GM18507 (cell line): ENCODE data around the gene ADARB1.

Source experiments
- DNase-seq: peaks from one replicate; pipeline ENCODE4 v3.0.0; 2011; ENCODE audit warnings: low read depth; ENCODE audit not compliant: insufficient read length; ENCODE audit errors: extremely low spot score
- FAIRE-seq: peaks from 2 replicates; lab custom pipeline; 2011; peaks lifted over from hg19 to GRCh38; lab: Jason Lieb, UNC

Gene ADARB1

GRCh38 chr21:45177039-45177438 is 102.7 kb downstream of the ADARB1 start:
- DNase-seq (no peak), FAIRE-seq (no peak)

- DNase-seq: no peak
- FAIRE-seq: no peak
Measured at GRCh38 chr21:45178070-45178608, 103.8 kb downstream of the ADARB1 start.

- FAIRE-seq (no peak), DNase-seq (no peak)
Measured at GRCh38 chr21:45178971-45179370, 104.6 kb downstream of the ADARB1 start.

- DNase-seq (no peak), FAIRE-seq (no peak)
Measured at GRCh38 chr21:45179568-45180245, 105.3 kb downstream of the ADARB1 start.

- FAIRE-seq: no peak
- no peak for DNase-seq
Measured at GRCh38 chr21:45180246-45180599, 105.8 kb downstream of the ADARB1 start.

GRCh38 chr21:45182958-45183357 is 108.6 kb downstream of the ADARB1 start:
- FAIRE-seq: no peak
- no peak for DNase-seq

GRCh38 chr21:45183852-45184251 is 109.5 kb downstream of the ADARB1 start:
- DNase-seq: no peak
- no peak for FAIRE-seq

- DNase-seq (no peak), FAIRE-seq (no peak)
Measured at GRCh38 chr21:45184869-45185268, 110.5 kb downstream of the ADARB1 start.

GRCh38 chr21:45186709-45187108 is 112.3 kb downstream of the ADARB1 start:
- FAIRE-seq: no peak
- DNase-seq: no peak

GRCh38 chr21:45187646-45188045 is 113.3 kb downstream of the ADARB1 start:
- DNase-seq: no peak
- FAIRE-seq: no peak

- no peak for DNase-seq
- no peak for FAIRE-seq
Measured at GRCh38 chr21:45190013-45190412, 115.6 kb downstream of the ADARB1 start.

GRCh38 chr21:45192332-45192731 is 118.0 kb downstream of the ADARB1 start:
- DNase-seq: no peak
- no peak for FAIRE-seq

GRCh38 chr21:45196620-45197019 is 122.2 kb downstream of the ADARB1 start:
- no peak for FAIRE-seq

GRCh38 chr21:45199201-45199600 is 124.8 kb downstream of the ADARB1 start:
- no peak for FAIRE-seq
- DNase-seq: no peak

More at GRCh38 chr21:45196620-45197019, 122.2 kb downstream of the ADARB1 start:
- DNase-seq: no peak

GRCh38 chr21:45200031-45200430 is 125.7 kb downstream of the ADARB1 start:
- FAIRE-seq (no peak), DNase-seq (no peak)

- no peak for FAIRE-seq
Measured at GRCh38 chr21:45200581-45201296, 126.4 kb downstream of the ADARB1 start.

GRCh38 chr21:45202344-45202743 is 128.0 kb downstream of the ADARB1 start:
- DNase-seq: no peak
- FAIRE-seq: no peak

More at GRCh38 chr21:45200581-45201296, 126.4 kb downstream of the ADARB1 start:
- no peak for DNase-seq

GRCh38 chr21:45202889-45203288 is 128.5 kb downstream of the ADARB1 start:
- FAIRE-seq (no peak), DNase-seq (no peak)

GRCh38 chr21:45203983-45204382 is 129.6 kb downstream of the ADARB1 start:
- DNase-seq: no peak

GRCh38 chr21:45204395-45204794 is 130.0 kb downstream of the ADARB1 start:
- no peak for DNase-seq
- FAIRE-seq: no peak

More at GRCh38 chr21:45203983-45204382, 129.6 kb downstream of the ADARB1 start:
- no peak for FAIRE-seq
